H1 (cell line): ENCODE results near the gene MRPL4. TPM values are rescaled to one million over a fixed set of nuclear protein-coding genes. Genes with fewer than 3 reads are reported as not detected.

Experiments
- CTCF ChIA-PET: fragments of 300-600 bp; sonication (Branson Sonifier 250); formaldehyde crosslinking; loops from one replicate; lab custom pipeline; 2021; ENCODE audit not compliant: partially characterized antibody; lab: Charles Lee
- POLR2A ChIA-PET: fragments of 300-600 bp; sonication (Branson Sonifier 250); formaldehyde crosslinking; loops from one replicate; lab custom pipeline; 2021; ENCODE audit warnings: inconsistent platforms; ENCODE audit not compliant: partially characterized antibody; lab: Charles Lee
- DNase-seq, 2 experiments: peaks; one replicate each; pipeline versions ENCODE4 v3.0.0 to v3.0.0-alpha.2; 2010 to 2022; ENCODE audit warnings: low spot score in 2 of 2, low read depth in 1 of 2, mixed read lengths in 1 of 2
- FAIRE-seq: peaks from 2 replicates; lab custom pipeline; 2011; peaks lifted over from hg19 to GRCh38; lab: Jason Lieb, UNC
- H2AFZ ChIP-seq: 2 replicates; pipeline ENCODE4 v1.8.1; 2012; ENCODE audit warnings: low read length, inconsistent platforms
- H2AK5ac ChIP-seq: 2 replicates; pipeline ENCODE4 v1.6.1; 2013; ENCODE audit warnings: low read depth, low read length
- H2BK120ac ChIP-seq: replicated peaks from 2 replicates; pipeline ENCODE3; 2013; ENCODE audit warnings: low read depth, low read length, inconsistent platforms
- H2BK12ac ChIP-seq: 2 replicates; pipeline ENCODE4 v1.6.1; 2013; ENCODE audit warnings: low read depth, low read length
- H2BK15ac ChIP-seq: 2 replicates; pipeline ENCODE4 v1.6.1; 2013; ENCODE audit warnings: low read length
- H2BK20ac ChIP-seq: 2 replicates; pipeline ENCODE4 v1.6.1; 2013; ENCODE audit warnings: low read length
- H2BK5ac ChIP-seq: 2 replicates; pipeline ENCODE4 v1.6.1; 2013; ENCODE audit warnings: low read depth, low read length
- H3K14ac ChIP-seq: 2 replicates; pipeline ENCODE4 v1.6.1; 2013; ENCODE audit warnings: inconsistent platforms; ENCODE audit not compliant: insufficient read length
- H3K18ac ChIP-seq: 2 replicates; pipeline ENCODE4 v1.6.1; 2013; ENCODE audit warnings: low read length; ENCODE audit errors: extremely low read depth
- H3K23ac ChIP-seq: 2 replicates; pipeline ENCODE4 v1.6.1; 2013; ENCODE audit warnings: inconsistent platforms; ENCODE audit not compliant: insufficient read length
- H3K23me2 ChIP-seq: 2 replicates; pipeline ENCODE4 v1.6.1; 2013; ENCODE audit warnings: low read depth, low read length
- H3K27ac ChIP-seq: 2 replicates; pipeline ENCODE4 v1.6.1; 2011; ENCODE audit warnings: low read depth, low read length, inconsistent platforms
- H3K27me3 ChIP-seq, 4 experiments: replicated peaks in 1 of 4; 1 replicate in 1 of 4; 2 replicates in 3 of 4; pipeline versions ENCODE4 v1.6.1 to v1.8.1; 2011 to 2013; ENCODE audit warnings: low read length in 3 of 4, mild to moderate bottlenecking in 3 of 4, inconsistent platforms in 2 of 4, mixed read lengths in 2 of 4, moderate library complexity in 1 of 4; ENCODE audit not compliant: control insufficient read depth in 3 of 4, insufficient read depth in 3 of 4; ENCODE audit errors: extremely low read depth in 1 of 4
- H3K36me3 ChIP-seq, 4 experiments: 2 replicates each; pipeline versions ENCODE4 v1.6.1 to v1.8.1; 2011 to 2013; ENCODE audit warnings: mild to moderate bottlenecking in 4 of 4, low read length in 3 of 4, moderate library complexity in 2 of 4, control low read depth in 1 of 4, inconsistent platforms in 1 of 4; ENCODE audit not compliant: insufficient read depth in 4 of 4, control insufficient read depth in 2 of 4
- H3K4ac ChIP-seq: replicated peaks from 2 replicates; pipeline ENCODE3; 2013; ENCODE audit warnings: low read length, low read depth, mixed read lengths, inconsistent platforms; ENCODE audit not compliant: insufficient read length
- H3K4me1 ChIP-seq, 4 experiments: replicated peaks in 1 of 4; 1 replicate in 1 of 4; 2 replicates in 3 of 4; pipeline versions ENCODE4 v1.6.1 to v1.8.1; 2011 to 2013; ENCODE audit warnings: low read length in 3 of 4, inconsistent platforms in 2 of 4, mixed read lengths in 1 of 4; ENCODE audit not compliant: insufficient read depth in 4 of 4, control insufficient read depth in 3 of 4
- H3K4me2 ChIP-seq, 2 experiments: 2 replicates each; pipeline versions ENCODE4 v1.6.1 to v1.8.1; 2011 to 2013; ENCODE audit warnings: low read depth in 2 of 2, low read length in 2 of 2, control low read depth in 1 of 2, inconsistent platforms in 1 of 2, mild to moderate bottlenecking in 1 of 2; ENCODE audit not compliant: insufficient read depth in 1 of 2
- H3K4me3 ChIP-seq, 4 experiments: fragments of 200-600, 300-600 bp in 1 of 4; sonication (generic), shearing (Covaris generic), sonication (Bioruptor Twin) in 1 of 4; 2 replicates each; pipeline versions ENCODE4 v1.5.1 to v1.8.1; 2011 to 2016; ENCODE audit warnings: low read length in 4 of 4, low read depth in 3 of 4, control low read depth in 2 of 4, inconsistent platforms in 2 of 4, mild to moderate bottlenecking in 2 of 4, mixed read lengths in 1 of 4, moderate library complexity in 1 of 4; ENCODE audit not compliant: insufficient read depth in 2 of 4; ENCODE audit errors: extremely low read depth in 1 of 4
- H3K56ac ChIP-seq: replicated peaks from 2 replicates; pipeline ENCODE3; 2013; ENCODE audit warnings: low read depth, mild to moderate bottlenecking, mixed read lengths, low read length, inconsistent platforms; ENCODE audit not compliant: insufficient read length
- H3K79me1 ChIP-seq: 2 replicates; pipeline ENCODE4 v1.6.1; 2013; ENCODE audit warnings: low read depth, low read length, control low read depth
- H3K79me2 ChIP-seq, 2 experiments: 2 replicates each; pipeline versions ENCODE4 v1.6.1 to v1.8.1; 2012 to 2013; ENCODE audit warnings: low read length in 2 of 2, mild to moderate bottlenecking in 2 of 2, inconsistent platforms in 1 of 2; ENCODE audit not compliant: insufficient read depth in 2 of 2, control insufficient read depth in 1 of 2
- H3K9ac ChIP-seq, 4 experiments: replicated peaks in 1 of 4; 1 replicate in 1 of 4; 2 replicates in 3 of 4; pipeline versions ENCODE4 v1.6.1 to v1.8.1; 2011 to 2013; ENCODE audit warnings: low read depth in 3 of 4, low read length in 3 of 4, control low read depth in 2 of 4, mild to moderate bottlenecking in 2 of 4, moderate library complexity in 2 of 4, inconsistent platforms in 1 of 4; ENCODE audit errors: extremely low read depth in 1 of 4
- H3K9me3 ChIP-seq, 2 experiments: 2 replicates each; pipeline versions ENCODE4 v1.6.1 to v1.8.1; 2012 to 2013; ENCODE audit warnings: mild to moderate bottlenecking in 2 of 2, moderate library complexity in 2 of 2, control low read depth in 1 of 2, inconsistent platforms in 1 of 2, low read depth in 1 of 2, low read length in 1 of 2, mixed read lengths in 1 of 2; ENCODE audit not compliant: insufficient read depth in 2 of 2
- H4K20me1 ChIP-seq, 2 experiments: replicated peaks in 1 of 2; 2 replicates each; pipeline versions ENCODE3 to v1.8.1; 2011 to 2013; ENCODE audit warnings: inconsistent platforms in 2 of 2, low read length in 2 of 2, mild to moderate bottlenecking in 1 of 2; ENCODE audit not compliant: insufficient read depth in 2 of 2, control insufficient read depth in 1 of 2
- H4K5ac ChIP-seq: 2 replicates; pipeline ENCODE4 v1.6.1; 2013; ENCODE audit warnings: low read length, low read depth, mixed read lengths, inconsistent platforms; ENCODE audit not compliant: insufficient read length
- H4K8ac ChIP-seq: 2 replicates; pipeline ENCODE4 v1.8.0; 2013; ENCODE audit warnings: mild to moderate bottlenecking, moderate library complexity, low read length, inconsistent platforms; ENCODE audit not compliant: insufficient read depth; ENCODE audit errors: extremely low read depth
- H4K91ac ChIP-seq: replicated peaks from 2 replicates; pipeline ENCODE3; 2013; ENCODE audit warnings: low read length, mixed read lengths, inconsistent platforms; ENCODE audit not compliant: insufficient read length
- BCL11A ChIP-seq, 2 experiments: IDR thresholded peaks; one replicate each; pipeline ENCODE4 v1.6.1; 2011; ENCODE audit warnings: low read depth in 2 of 2, low read length in 2 of 2, mild to moderate bottlenecking in 2 of 2
- CTCF ChIP-seq, 3 experiments: IDR thresholded peaks; 1 replicate in 2 of 3; 2 replicates in 1 of 3; pipeline versions ENCODE4 v1.5.1 to v1.6.1; 2011; ENCODE audit warnings: low read length in 3 of 3, mild to moderate bottlenecking in 3 of 3, inconsistent platforms in 2 of 3, low read depth in 1 of 3, moderate library complexity in 1 of 3; ENCODE audit not compliant: insufficient read depth in 1 of 3; ENCODE audit errors: control extremely low read depth in 1 of 3
- KDM5A ChIP-seq: fragments of 200-600 bp; IDR thresholded peaks from 2 replicates; pipeline ENCODE4 v1.7.1; 2012; ENCODE audit warnings: mild to moderate bottlenecking, low read length, inconsistent platforms, mixed read lengths
- RAD21 ChIP-seq, 2 experiments: IDR thresholded peaks in 1 of 2; conservative IDR thresholded peaks in 1 of 2; 2 replicates each; pipeline ENCODE4 v1.6.1; 2011; ENCODE audit warnings: low read depth in 2 of 2, low read length in 2 of 2, improper control_type of control experiment in 1 of 2, inconsistent platforms in 1 of 2, mild to moderate bottlenecking in 1 of 2, moderate library complexity in 1 of 2
- SIX5 ChIP-seq: IDR thresholded peaks from 2 replicates; pipeline ENCODE4 v1.6.1; 2011; ENCODE audit warnings: mild to moderate bottlenecking, low read depth, low read length
- SP1 ChIP-seq: IDR thresholded peaks from 2 replicates; pipeline ENCODE4 v1.6.1; 2011; ENCODE audit warnings: low read depth, low read length
- SRF ChIP-seq: IDR thresholded peaks from 2 replicates; pipeline ENCODE4 v1.6.1; 2011; ENCODE audit warnings: mild to moderate bottlenecking, low read depth, low read length, moderate library complexity
- WGBS, 2 experiments: shearing (Covaris generic) in 1 of 2; methylation state at CpG; one replicate each; pipeline versions ENCODE4 v1.1.6 to v1.1.7; 2013 to 2015; ENCODE audit warnings: low lambda C conversion rate in 2 of 2, mixed read lengths in 2 of 2, inconsistent platforms in 1 of 2, low coverage in 1 of 2, missing lambda C conversion rate in 1 of 2; ENCODE audit not compliant: insufficient replicate concordance in 2 of 2, insufficient coverage in 1 of 2, insufficient read length in 1 of 2; ENCODE audit errors: extremely low coverage in 1 of 2, missing lambda C conversion rate in 1 of 2; 5-methylcytosine and 5-hydroxymethylcytosine counted together
- polyA plus RNA-seq, 7 experiments: library from polyadenylated mRNA; depleted of rRNA in 3 of 7; stranded (reverse) in 5 of 7; unstranded in 2 of 7; fragments of >200 nt in 5 of 7; fragments of 200-250 nt in 2 of 7; gene quantifications; 1 replicate in 5 of 7; 2 replicates in 1 of 7; 4 replicates in 1 of 7; pipeline versions ENCODE4 v1.2.1 to v1.2.3, GENCODE V29; 2011 to 2013; ENCODE audit warnings: missing spikeins in 2 of 7, mixed read lengths in 2 of 7
- total RNA-seq: library from RNA; stranded (reverse); fragmentation: NEBNext Ultra II Directional; extraction: Animal tissue kit (Norgen Biotek cat#: 25700); gene quantifications from 2 replicates; pipeline ENCODE4 v1.2.1, GENCODE V29; 2021
- TF ChIP-seq, protein P1 (sequence below): IDR thresholded peaks from 2 replicates; pipeline ENCODE4 v1.6.1; 2012; ENCODE audit warnings: inconsistent platforms

MRPL4 gene
- total and polyA plus RNA-seq, 2 of the 8 experiments (the other 6 are each of a cell fraction or from before 2014, with no cell fraction given), result 82.3 to 187 TPM

DNA sequence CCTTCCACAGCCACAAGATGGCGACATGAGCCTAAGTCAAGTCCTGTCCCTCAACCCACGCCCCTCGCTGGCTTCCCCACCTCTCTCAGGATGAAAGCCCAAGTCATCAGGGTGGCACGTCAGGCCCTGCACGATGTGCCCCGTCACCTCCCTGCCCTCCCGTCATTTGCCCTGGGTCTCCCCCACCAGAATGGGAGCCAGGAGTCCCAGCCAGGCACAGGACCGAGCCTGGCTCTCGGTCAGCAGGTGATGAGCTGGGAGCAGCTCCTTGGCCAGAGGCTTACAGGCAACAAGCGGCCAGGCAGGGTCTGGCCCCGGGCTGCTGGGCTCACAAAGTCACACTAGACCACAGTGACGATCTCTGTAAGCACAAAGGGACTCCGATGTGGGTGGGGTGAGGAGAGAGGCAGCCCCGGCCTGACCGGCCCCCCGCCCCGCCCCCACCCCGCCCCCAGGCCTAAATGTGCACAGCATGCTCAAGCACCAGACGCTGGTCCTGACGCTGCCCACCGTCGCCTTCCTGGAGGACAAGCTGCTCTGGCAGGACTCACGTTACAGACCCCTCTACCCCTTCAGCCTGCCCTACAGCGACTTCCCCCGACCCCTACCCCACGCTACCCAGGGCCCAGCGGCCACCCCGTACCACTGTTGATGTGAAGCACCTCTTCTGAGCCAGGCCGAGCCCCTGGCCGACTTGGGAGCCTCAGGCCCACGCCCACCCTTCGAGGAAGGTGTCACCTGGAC lies 7.3 kb downstream of the MRPL4 start:
- no peaks in the 10 kb centered on the region for H3K79me2 ChIP-seq
- H3K56ac ChIP-seq, result no peak overlapping the region
- H4K91ac ChIP-seq, result no peak overlapping the region
- CTCF ChIA-PET, result interaction anchor here (0.6 to 5.4 kb wide), 65 partner anchors 7 to 253 kb away, joined by 3 to 68 read pairs (median 4); partner anchors contain the start of genes FDX2, ICAM1, ICAM4 and ICAM5
- peaks cover 0 to 2% (median 0%) of the 10 kb centered on the region in 4 experiments; a peak in 2 of 7 replicates for H3K4me1 ChIP-seq
- H3K27ac ChIP-seq, result no peak overlapping the region
- H2BK15ac ChIP-seq, result no peak overlapping the region
- H3K79me1 ChIP-seq, result no peaks in the 10 kb centered on the region
- no peak overlapping the region for H2BK120ac ChIP-seq
- H2BK20ac ChIP-seq, result no peak overlapping the region
- no peaks in the 10 kb centered on the region for H3K23me2 ChIP-seq
- no peak overlapping the region for H2AFZ ChIP-seq
- H2AK5ac ChIP-seq, result no peak overlapping the region
- H2BK12ac ChIP-seq, result no peak overlapping the region
- H3K4me2 ChIP-seq, result no peak overlapping the region
- H3K23ac ChIP-seq, result no peak overlapping the region
- POLR2A ChIA-PET, result interaction anchor here (0.8 to 3.2 kb wide), 12 partner anchors 9 to 146 kb away, joined by 3 to 18 read pairs (median 6); partner anchors contain the start of genes DNMT1, ICAM1 and TYK2
- DNase-seq (peak; percentile 69 to 91), FAIRE-seq (peak; percentile 62)
- H3K4me3 ChIP-seq, result no peak overlapping the region
- no peak overlapping the region for H4K5ac ChIP-seq
- no peak overlapping the region for H3K14ac ChIP-seq
- peaks cover 0 to 6% of the 10 kb centered on the region in 2 experiments for H4K20me1 ChIP-seq
- H3K9ac ChIP-seq, result no peak overlapping the region
- H3K4ac ChIP-seq, result no peak overlapping the region
- no peak overlapping the region for H2BK5ac ChIP-seq
- H3K18ac ChIP-seq, result no peak overlapping the region
- H4K8ac ChIP-seq, result peak overlapping the region; percentile 45; the same call in 1 of the 2 replicates
- WGBS, 2 experiments, result 64% methylated on average over 21 of the region's 32 CpGs; no CpG with 5 or more reads in 1 of the 2 experiments
- no peaks in the 10 kb centered on the region for H3K27me3 ChIP-seq
- no peaks in the 10 kb centered on the region for H3K9me3 ChIP-seq
- peaks cover 4 to 26% (median 14%) of the 10 kb centered on the region in 4 experiments; a peak in 5 of 8 replicates for H3K36me3 ChIP-seq
- TF ChIP-seq CTCF (IDR thresholded peaks at IDR 0.05; ENCODE audit: control extremely low read depth in 1 of 3, insufficient read depth in 1 of 3, low read depth in 1 of 3, low read length in 3 of 3) (peak; percentile 76 to 86 (median 81)), RAD21 (IDR thresholded peaks at IDR 0.05 in 1 of 2, conservative IDR thresholded peaks at IDR 0.05 in 1 of 2; ENCODE audit: low read depth in 2 of 2, low read length in 2 of 2) (peak; percentile 76 to 80), SP1 (no peak), KDM5A (no peak), SRF (no peak), SIX5 (no peak), BCL11A (IDR thresholded peaks at IDR 0.05; ENCODE audit: low read depth in 2 of 2, low read length in 2 of 2) (no peak)
- TF ChIP-seq, protein P1, sequence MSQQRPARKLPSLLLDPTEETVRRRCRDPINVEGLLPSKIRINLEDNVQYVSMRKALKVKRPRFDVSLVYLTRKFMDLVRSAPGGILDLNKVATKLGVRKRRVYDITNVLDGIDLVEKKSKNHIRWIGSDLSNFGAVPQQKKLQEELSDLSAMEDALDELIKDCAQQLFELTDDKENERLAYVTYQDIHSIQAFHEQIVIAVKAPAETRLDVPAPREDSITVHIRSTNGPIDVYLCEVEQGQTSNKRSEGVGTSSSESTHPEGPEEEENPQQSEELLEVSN, result no peak
